GM06990 (cell line): Measurements from ENCODE around the gene TSPAN9.

Experiments used
- DNase-seq: peaks from one replicate; pipeline ENCODE4 v3.0.0-alpha.2; 2011; ENCODE audit not compliant: insufficient read length; ENCODE audit errors: extremely low read depth
- H3K27me3 ChIP-seq: replicated peaks from 2 replicates; pipeline ENCODE4 v1.6.0; 2011; ENCODE audit warnings: low read length; ENCODE audit not compliant: control insufficient read depth, insufficient read depth
- H3K36me3 ChIP-seq: 2 replicates; pipeline ENCODE4 v1.5.1; 2011; ENCODE audit warnings: low read length; ENCODE audit not compliant: control insufficient read depth, insufficient read depth
- H3K4me3 ChIP-seq: replicated peaks from 2 replicates; pipeline ENCODE4 v1.5.1; 2011; ENCODE audit warnings: low read depth, mild to moderate bottlenecking, control low read depth, low read length
- TF ChIP-seq, protein P1 (sequence below): IDR thresholded peaks from 2 replicates; pipeline ENCODE4 v1.5.1; 2011; ENCODE audit warnings: low read length, control low read depth, mild to moderate bottlenecking, inconsistent platforms; ENCODE audit not compliant: insufficient read depth, poor library complexity, severe bottlenecking

Gene TSPAN9

GRCh38 chr12:3305904-3306619 is 228.9 kb downstream of the TSPAN9 start:
- DNase-seq, result no peak
- H3K36me3 ChIP-seq, result no peaks in the 10 kb centered on the region
- peaks cover 2% of the 10 kb centered on the region for H3K27me3 ChIP-seq
- no peak overlapping the region for H3K4me3 ChIP-seq
- TF ChIP-seq, protein P1, sequence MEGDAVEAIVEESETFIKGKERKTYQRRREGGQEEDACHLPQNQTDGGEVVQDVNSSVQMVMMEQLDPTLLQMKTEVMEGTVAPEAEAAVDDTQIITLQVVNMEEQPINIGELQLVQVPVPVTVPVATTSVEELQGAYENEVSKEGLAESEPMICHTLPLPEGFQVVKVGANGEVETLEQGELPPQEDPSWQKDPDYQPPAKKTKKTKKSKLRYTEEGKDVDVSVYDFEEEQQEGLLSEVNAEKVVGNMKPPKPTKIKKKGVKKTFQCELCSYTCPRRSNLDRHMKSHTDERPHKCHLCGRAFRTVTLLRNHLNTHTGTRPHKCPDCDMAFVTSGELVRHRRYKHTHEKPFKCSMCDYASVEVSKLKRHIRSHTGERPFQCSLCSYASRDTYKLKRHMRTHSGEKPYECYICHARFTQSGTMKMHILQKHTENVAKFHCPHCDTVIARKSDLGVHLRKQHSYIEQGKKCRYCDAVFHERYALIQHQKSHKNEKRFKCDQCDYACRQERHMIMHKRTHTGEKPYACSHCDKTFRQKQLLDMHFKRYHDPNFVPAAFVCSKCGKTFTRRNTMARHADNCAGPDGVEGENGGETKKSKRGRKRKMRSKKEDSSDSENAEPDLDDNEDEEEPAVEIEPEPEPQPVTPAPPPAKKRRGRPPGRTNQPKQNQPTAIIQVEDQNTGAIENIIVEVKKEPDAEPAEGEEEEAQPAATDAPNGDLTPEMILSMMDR, result no peak

DNA sequence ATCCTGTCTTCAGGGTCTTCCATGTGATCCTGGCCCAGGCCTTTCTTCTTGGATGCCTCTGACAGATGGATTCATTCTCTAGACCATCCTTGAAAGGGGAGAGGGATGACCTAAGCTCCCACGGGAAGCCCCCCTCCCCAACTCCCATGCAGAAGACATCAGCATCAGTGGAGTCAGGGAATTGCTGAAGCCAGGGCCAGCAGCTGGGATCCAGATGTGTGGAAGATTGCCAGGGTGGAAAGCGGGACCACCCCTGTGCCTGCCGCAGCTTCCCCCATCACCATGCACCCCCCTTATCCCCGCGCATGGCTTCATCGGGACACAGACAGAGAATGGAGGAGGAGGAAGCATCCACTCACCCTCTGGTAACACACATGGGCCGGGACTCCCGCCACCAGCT is 230.2 kb downstream of the TSPAN9 start:
- TF ChIP-seq, protein P1, result no peak
- H3K4me3 ChIP-seq, result no peak overlapping the region
- peaks cover 2% of the 10 kb centered on the region for H3K27me3 ChIP-seq
- no peaks in the 10 kb centered on the region for H3K36me3 ChIP-seq
- DNase-seq, result no peak

GRCh38 chr12:3308063-3308462 is 230.9 kb downstream of the TSPAN9 start:
- TF ChIP-seq, protein P1, result no peak
- Histone ChIP-seq H3K4me3 (no peak overlapping the region), H3K27me3 (peaks cover 2% of the 10 kb centered on the region), H3K36me3 (no peaks in the 10 kb centered on the region)
- DNase-seq, result no peak

DNA sequence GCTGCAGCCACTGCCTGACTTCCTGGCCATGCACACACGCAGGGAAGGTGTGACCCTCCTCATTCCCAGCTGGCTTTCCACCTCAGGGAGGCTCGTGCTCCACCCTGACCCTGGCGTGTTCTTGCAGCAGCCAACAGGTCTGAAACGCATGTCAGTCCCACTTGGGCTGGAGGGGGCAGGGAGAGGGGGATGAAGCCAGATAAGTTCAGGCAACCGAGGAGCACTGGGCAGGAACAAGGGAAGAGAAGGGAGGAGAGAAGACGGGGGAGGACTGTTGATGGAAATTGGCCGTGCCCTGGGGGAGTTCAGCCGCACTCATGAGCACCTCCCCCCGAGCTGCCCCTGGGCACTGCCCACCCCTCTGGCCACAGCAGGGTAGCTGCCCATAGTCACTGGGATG is 231.4 kb downstream of the TSPAN9 start:
- no peak for DNase-seq
- no peak overlapping the region for H3K4me3 ChIP-seq
- peaks cover 2% of the 10 kb centered on the region for H3K27me3 ChIP-seq
- no peaks in the 10 kb centered on the region for H3K36me3 ChIP-seq
- TF ChIP-seq, protein P1, result no peak

DNA sequence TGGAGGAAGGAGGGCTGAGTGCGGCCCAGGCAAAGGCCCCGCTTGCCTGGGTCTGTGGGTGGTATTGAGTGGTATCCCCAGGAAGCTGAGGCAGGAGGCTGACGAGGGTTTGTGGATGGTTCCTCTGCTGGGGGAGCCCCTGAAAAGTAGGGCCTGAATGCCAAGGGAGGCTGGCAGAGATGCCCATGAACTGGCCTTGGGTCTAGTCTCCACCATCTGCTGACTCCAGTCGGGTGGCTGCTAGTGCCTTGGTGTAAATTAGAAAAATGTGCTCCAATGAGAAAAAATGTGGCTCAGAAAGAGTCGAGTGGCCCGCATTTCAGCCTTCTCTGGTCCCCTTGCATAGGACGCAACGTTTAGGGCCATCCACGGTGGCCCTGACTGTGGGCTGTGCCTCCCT is 232.6 kb downstream of the TSPAN9 start:
- TF ChIP-seq, protein P1, result no peak
- no peaks in the 10 kb centered on the region for H3K36me3 ChIP-seq
- no peak for DNase-seq
- H3K27me3 ChIP-seq, result peaks cover 2% of the 10 kb centered on the region
- no peak overlapping the region for H3K4me3 ChIP-seq

DNA sequence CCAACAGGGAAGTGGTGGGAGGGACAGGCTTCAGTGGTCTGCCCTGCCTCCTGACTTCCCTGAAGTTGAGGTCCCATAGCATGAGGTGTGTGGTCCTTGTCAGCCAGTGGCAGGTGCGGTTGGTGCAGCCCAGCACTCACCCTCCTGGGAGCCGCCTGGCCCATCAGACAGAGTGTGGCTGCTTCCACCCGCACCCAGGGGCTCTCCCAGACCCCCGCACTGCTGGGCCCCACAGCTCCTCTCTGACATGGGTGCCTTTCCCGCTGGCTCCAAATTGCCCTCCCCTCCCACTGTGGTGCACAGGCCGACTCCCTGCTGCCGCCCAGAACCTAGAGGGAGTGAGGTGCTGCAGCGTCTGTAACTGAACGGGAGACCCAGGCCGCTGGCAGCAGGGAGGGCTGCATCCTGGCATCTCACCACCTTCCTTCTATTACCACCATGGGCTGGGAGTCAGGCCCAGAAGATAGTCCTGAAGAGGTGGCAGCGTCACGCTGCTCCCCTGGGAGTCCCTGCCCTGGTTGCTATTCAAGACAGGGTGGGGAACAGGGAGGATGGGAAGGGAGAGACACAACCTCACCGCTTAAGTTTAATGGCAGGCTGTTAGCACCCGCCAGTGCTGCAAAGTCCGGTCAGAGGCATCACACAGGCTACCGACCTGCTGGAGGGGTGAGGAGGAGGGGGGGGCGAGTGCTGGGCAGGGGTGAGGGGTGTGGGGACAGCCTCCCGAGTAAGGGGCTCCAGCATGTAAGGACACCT is 233.3 kb downstream of the TSPAN9 start:
- DNase-seq, result no peak
- Histone ChIP-seq H3K36me3 (no peaks in the 10 kb centered on the region), H3K27me3 (peaks cover 2% of the 10 kb centered on the region), H3K4me3 (no peak overlapping the region)
- TF ChIP-seq, protein P1, result no peak
